ENCODE data around the gene ARL5C. TPM values are rescaled to one million over a fixed set of nuclear protein-coding genes. Genes with fewer than 3 reads are reported as not detected.

Gene ARL5C
- total and polyA plus RNA-seq, 12 donors: not detected

DNA sequence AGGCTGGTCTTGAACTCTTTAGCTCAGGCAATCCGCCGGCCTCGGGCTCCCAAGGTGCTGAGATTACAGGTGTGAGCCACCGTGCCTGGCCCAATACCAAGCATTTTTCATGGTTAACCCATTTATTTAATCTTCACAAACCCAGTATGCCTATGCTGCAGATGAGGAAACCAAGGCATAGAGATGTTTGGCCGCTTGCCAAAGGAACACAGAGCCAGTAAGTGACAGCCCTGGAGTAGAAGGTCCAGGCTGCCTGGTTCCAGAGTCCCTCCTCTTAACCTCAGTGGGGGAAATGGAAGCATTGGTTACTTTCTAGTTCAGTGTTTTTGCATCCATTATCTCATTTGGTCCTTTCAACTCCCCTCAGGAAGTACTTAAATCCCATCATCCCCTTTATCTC is 15.3 kb upstream of the ARL5C start:
- no peak for TF ChIP-seq CTCF (IDR thresholded peaks at IDR 0.05)
- H3K27me3 ChIP-seq: no peaks in the 10 kb centered on the region
- no peak for ATAC-seq
- H3K9me3 ChIP-seq: no peaks in the 10 kb centered on the region
- intact Hi-C loops (cut with DNase I): no loop called here
- no peak for DNase-seq
- H3K4me3 ChIP-seq: no peak overlapping the region
- peaks cover 0 to 95% (median 0%) of the 10 kb centered on the region in 9 donors for H3K36me3 ChIP-seq
- no peaks in the 10 kb centered on the region for H3K4me1 ChIP-seq
- WGBS, 2 donors: 93 to 95% methylated on average over 5 of the region's 5 CpGs
- H3K27ac ChIP-seq: no peak overlapping the region

- no peak for TF ChIP-seq CTCF (IDR thresholded peaks at IDR 0.05)
Observed at GRCh38 chr17:39178536-39178935, 12.6 kb upstream of the ARL5C start.

GRCh38 chr17:39177256-39177655 is 11.3 kb upstream of the ARL5C start:
- ATAC-seq: no peak
- H3K9me3 ChIP-seq: no peaks in the 10 kb centered on the region
- TF ChIP-seq CTCF (IDR thresholded peaks at IDR 0.05): no peak
- peaks cover 0 to 65% (median 0%) of the 10 kb centered on the region in 9 donors for H3K36me3 ChIP-seq
- WGBS, 2 donors: 90% methylated on average over 12 of the region's 12 CpGs
- no peak for DNase-seq
- no peak overlapping the region for H3K4me3 ChIP-seq
- peaks cover 0 to 13% (median 6%) of the 10 kb centered on the region in 9 donors for H3K4me1 ChIP-seq
- H3K27ac ChIP-seq: no peak overlapping the region
- no peaks in the 10 kb centered on the region for H3K27me3 ChIP-seq
- intact Hi-C loops (cut with DNase I): no loop called here

More at GRCh38 chr17:39178536-39178935, 12.6 kb upstream of the ARL5C start:
- Histone ChIP-seq H3K36me3 (peaks cover 0 to 77% (median 0%) of the 10 kb centered on the region in 9 donors), H3K4me1 (peaks cover 0 to 13% (median 6%) of the 10 kb centered on the region in 9 donors), H3K27me3 (no peaks in the 10 kb centered on the region), H3K9me3 (no peaks in the 10 kb centered on the region), H3K4me3 (no peak overlapping the region), H3K27ac (no peak overlapping the region)
- no peak for ATAC-seq
- intact Hi-C loops (cut with DNase I): no loop called here
- no peak for DNase-seq
- WGBS, 2 donors: 82 to 89% methylated on average over 4 of the region's 4 CpGs

DNA sequence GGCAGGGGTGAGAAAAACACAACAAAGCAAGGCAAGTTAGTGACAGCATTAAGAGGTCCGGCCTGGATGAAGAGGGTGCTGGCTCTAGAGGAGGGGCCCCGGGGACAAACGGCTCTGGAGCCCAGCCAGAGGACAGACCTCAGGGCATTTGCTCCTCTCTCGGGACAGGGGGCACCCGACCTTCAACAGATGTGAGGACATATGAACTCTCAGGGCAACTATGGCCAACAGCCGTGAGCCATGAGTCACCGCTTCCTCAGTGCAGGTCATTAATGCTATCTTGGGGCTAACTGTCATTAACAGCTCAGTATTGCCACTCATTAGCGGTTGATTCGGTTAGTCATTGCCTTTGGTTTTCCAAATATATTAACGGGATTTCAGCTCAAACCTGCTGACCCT is 9.7 kb upstream of the ARL5C start:
- Histone ChIP-seq H3K27ac (no peak overlapping the region), H3K9me3 (no peaks in the 10 kb centered on the region)
- DNase-seq: no peak

More for the DNA sequence above, 9.7 kb upstream of the ARL5C start:
- Histone ChIP-seq H3K4me1 (peaks cover 0 to 13% (median 6%) of the 10 kb centered on the region in 9 donors), H3K4me3 (no peak overlapping the region), H3K36me3 (peaks cover 0 to 49% (median 0%) of the 10 kb centered on the region in 9 donors), H3K27me3 (no peaks in the 10 kb centered on the region)
- intact Hi-C loops (cut with DNase I): loop anchor here in 1 of 10 donors (1.0 kb wide), 1 partner anchor 192 kb away; no protein-coding TSS in a partner anchor
- WGBS, 2 donors: 69 to 70% methylated on average over 10 of the region's 10 CpGs
- no peak for TF ChIP-seq CTCF (IDR thresholded peaks at IDR 0.05)
- ATAC-seq: no peak
